ENCODE results near the gene AMBP.

AMBP gene

GRCh38 chr9:114078021-114078780 lies at the start of gene AMBP:
TSS of gene AMBP (minus strand) at chr9:114078300. CDS start at chr9:114078209, 91 bp downstream.
- DNase-seq (ENCODE audit: low spot score), result no peak

- DNase-seq (ENCODE audit: low spot score), result no peak
Observed at GRCh38 chr9:114126247-114127060, 48.4 kb upstream of the AMBP start.

GRCh38 chr9:114125476-114126013 lies 47.4 kb upstream of the AMBP start:
- no peak for DNase-seq (ENCODE audit: low spot score)

- no peak for DNase-seq (ENCODE audit: low spot score)
Observed at GRCh38 chr9:114124666-114125475, 46.8 kb upstream of the AMBP start.

- DNase-seq (ENCODE audit: low spot score), result no peak
Observed at GRCh38 chr9:114124138-114124537, 46.0 kb upstream of the AMBP start.

- no peak for DNase-seq (ENCODE audit: low spot score)
Observed at GRCh38 chr9:114123031-114123977, 45.2 kb upstream of the AMBP start.

GRCh38 chr9:114122136-114123027 lies 44.3 kb upstream of the AMBP start:
- no peak for DNase-seq (ENCODE audit: low spot score)

GRCh38 chr9:114121227-114122135 lies 43.4 kb upstream of the AMBP start:
- DNase-seq (ENCODE audit: low spot score), result no peak

GRCh38 chr9:114120192-114121014 lies 42.3 kb upstream of the AMBP start:
- no peak for DNase-seq (ENCODE audit: low spot score)

- no peak for DNase-seq (ENCODE audit: low spot score)
Observed at GRCh38 chr9:114119242-114120191, 41.4 kb upstream of the AMBP start.

- peak; percentile 62 for DNase-seq (ENCODE audit: low spot score)
Observed at GRCh38 chr9:114117996-114118830, 40.1 kb upstream of the AMBP start.

- DNase-seq (ENCODE audit: low spot score), result no peak
Observed at GRCh38 chr9:114117614-114117995, 39.5 kb upstream of the AMBP start.

GRCh38 chr9:114116126-114116747 lies 38.1 kb upstream of the AMBP start:
- DNase-seq (ENCODE audit: low spot score), result no peak

- DNase-seq (ENCODE audit: low spot score), result no peak
Observed at GRCh38 chr9:114115654-114116125, 37.6 kb upstream of the AMBP start.

GRCh38 chr9:114114364-114114763 lies 36.3 kb upstream of the AMBP start:
- DNase-seq (ENCODE audit: low spot score), result no peak
